ENCODE data around the gene TMC5.
"Not testable (repeated sequence)": the region's sequence is repeated elsewhere in the genome, so short reads cannot be mapped to it uniquely, and the experiment has no call there.

TMC5 gene

DNA sequence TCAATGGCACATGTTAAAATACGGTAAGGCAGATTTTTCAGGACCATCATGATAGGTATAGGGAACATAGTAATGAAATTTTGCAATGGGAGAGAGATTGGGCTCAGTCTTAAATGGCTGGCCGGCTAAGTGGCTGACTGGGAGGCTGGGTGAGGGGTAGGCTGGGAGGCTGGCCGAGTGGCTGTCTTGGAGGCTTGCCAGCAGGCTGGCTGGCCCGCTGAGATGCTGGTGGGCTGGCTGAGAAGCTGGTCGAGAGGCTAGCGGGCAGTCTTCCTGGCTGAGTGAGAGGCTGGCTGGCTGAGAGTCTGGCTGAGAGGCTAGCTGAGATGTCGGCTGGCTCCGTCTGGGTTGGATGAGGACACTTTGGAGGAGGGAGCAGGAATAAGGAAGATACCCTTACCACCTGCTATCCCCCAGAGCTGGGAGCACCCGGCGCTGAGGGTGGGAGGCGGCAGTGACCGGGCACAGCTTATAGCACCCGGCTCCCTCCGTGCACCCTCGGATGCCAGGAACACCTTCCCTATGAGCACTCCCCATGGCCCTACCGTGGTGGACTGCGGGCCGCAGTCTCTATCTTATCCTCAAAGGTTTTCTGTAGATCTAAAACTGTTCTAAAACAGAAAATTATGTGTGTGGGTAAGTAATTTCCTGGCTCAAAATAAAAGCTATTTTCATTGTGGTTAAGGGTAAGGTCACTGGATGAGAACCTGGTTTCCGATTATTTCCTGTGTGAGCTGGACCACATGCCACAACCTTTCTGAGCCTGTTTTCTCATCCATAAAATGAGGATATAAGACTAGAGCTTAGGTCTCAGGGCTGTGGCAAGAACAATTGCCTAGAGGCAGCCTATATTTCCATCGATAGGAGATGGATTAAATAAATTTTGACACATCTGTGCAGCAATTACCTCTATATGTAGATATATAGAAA is 34.5 kb upstream of the TMC5 start:
- H3K27me3 ChIP-seq (replicated peaks; ENCODE audit: control insufficient read depth, insufficient read depth, low read length, poor library complexity, severe bottlenecking): no peaks in the 10 kb centered on the region
- no peak overlapping the region for H3K4me3 ChIP-seq (ENCODE audit: insufficient read depth, low read depth, low read length, poor library complexity, severe bottlenecking)
- DNase-seq: no peak
- H3K36me3 ChIP-seq (ENCODE audit: control insufficient read depth, insufficient read depth, low read length): no peaks in the 10 kb centered on the region
- H3K9me3 ChIP-seq (ENCODE audit: control insufficient read depth, low read length): no peaks in the 10 kb centered on the region
- H3K4me1 ChIP-seq (ENCODE audit: control insufficient read depth, insufficient read depth, low read length, poor library complexity, severe bottlenecking): peaks cover 4% of the 10 kb centered on the region
- H3K27ac ChIP-seq (ENCODE audit: insufficient read depth, low read length, poor library complexity, severe bottlenecking): no peak overlapping the region

DNA sequence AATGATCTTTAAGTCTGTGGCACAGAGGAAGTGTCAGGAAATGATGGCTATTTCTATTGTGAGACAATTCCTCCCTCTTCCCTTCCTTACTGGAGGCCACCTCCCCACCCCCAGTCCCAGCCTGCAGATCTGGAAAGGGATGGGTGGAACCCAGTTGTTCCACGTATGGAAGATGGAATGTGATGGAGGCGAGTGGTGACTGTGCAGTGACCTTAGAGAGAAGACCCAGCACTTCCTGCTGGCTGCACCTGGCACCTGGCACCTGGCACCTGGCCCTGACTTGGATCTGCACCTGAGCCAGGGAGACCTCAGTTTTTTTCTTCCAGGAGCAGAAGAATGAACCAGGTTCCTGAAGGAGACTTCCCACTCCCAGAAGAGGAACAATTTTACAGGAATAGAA is 33.0 kb upstream of the TMC5 start:
- H3K27ac ChIP-seq (ENCODE audit: insufficient read depth, low read length, poor library complexity, severe bottlenecking): no peak overlapping the region
- H3K4me1 ChIP-seq (ENCODE audit: control insufficient read depth, insufficient read depth, low read length, poor library complexity, severe bottlenecking): peaks cover 4% of the 10 kb centered on the region
- no peak for DNase-seq
- H3K27me3 ChIP-seq (replicated peaks; ENCODE audit: control insufficient read depth, insufficient read depth, low read length, poor library complexity, severe bottlenecking): no peaks in the 10 kb centered on the region
- no peak overlapping the region for H3K4me3 ChIP-seq (ENCODE audit: insufficient read depth, low read depth, low read length, poor library complexity, severe bottlenecking)
- H3K9me3 ChIP-seq (ENCODE audit: control insufficient read depth, low read length): no peaks in the 10 kb centered on the region
- no peaks in the 10 kb centered on the region for H3K36me3 ChIP-seq (ENCODE audit: control insufficient read depth, insufficient read depth, low read length)

DNA sequence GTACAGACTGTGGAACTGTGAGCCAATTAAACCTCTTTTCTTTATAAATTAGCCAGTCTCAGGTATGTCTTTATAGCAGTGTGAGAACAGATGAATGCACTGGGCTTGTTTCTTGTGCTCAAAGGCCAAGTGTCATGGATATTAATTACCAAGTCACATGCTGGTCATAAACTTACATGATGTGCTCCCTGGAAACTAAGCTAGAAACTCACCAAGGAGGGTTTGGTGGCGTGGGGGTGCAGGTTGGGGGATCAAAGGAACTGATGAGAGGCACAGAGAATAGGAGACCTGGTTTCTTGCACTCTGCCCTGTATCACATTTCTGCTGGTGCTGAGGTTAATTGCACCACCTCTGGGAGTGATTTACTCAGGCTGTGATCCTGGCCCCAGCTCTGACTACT is 31.2 kb upstream of the TMC5 start:
- Histone ChIP-seq H3K27ac (ENCODE audit: insufficient read depth, low read length, poor library complexity, severe bottlenecking) (no peak overlapping the region), H3K27me3 (replicated peaks; ENCODE audit: control insufficient read depth, insufficient read depth, low read length, poor library complexity, severe bottlenecking) (no peaks in the 10 kb centered on the region), H3K4me3 (ENCODE audit: insufficient read depth, low read depth, low read length, poor library complexity, severe bottlenecking) (no peak overlapping the region), H3K9me3 (ENCODE audit: control insufficient read depth, low read length) (no peaks in the 10 kb centered on the region), H3K36me3 (ENCODE audit: control insufficient read depth, insufficient read depth, low read length) (no peaks in the 10 kb centered on the region), H3K4me1 (ENCODE audit: control insufficient read depth, insufficient read depth, low read length, poor library complexity, severe bottlenecking) (peaks cover 4% of the 10 kb centered on the region)
- DNase-seq: no peak

DNA sequence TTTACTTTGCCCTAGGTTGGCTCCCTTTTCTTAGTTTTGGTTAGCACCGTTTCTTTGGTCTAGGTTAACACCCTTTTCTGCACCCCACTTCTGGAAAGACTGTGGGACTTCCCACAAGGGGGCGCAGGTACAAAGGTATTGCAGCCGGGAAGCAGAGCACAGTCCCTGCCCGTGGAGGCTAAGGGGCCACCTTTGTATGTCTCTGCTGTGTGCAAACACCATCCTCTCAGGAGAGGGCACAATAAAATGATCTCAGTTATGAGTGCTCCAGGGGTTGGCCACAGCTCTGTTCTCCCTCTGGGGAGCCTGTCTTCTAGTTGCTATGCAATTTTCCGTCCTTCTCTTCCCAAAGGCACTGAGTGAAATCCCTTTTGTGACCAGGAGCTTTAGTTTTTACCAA is 28.4 kb upstream of the TMC5 start:
- peaks cover 2% of the 10 kb centered on the region for H3K4me1 ChIP-seq (ENCODE audit: control insufficient read depth, insufficient read depth, low read length, poor library complexity, severe bottlenecking)
- no peak overlapping the region for H3K27ac ChIP-seq (ENCODE audit: insufficient read depth, low read length, poor library complexity, severe bottlenecking)
- peak in 1 of 3 donors; percentile 10 for DNase-seq
- no peaks in the 10 kb centered on the region for H3K9me3 ChIP-seq (ENCODE audit: control insufficient read depth, low read length)
- H3K27me3 ChIP-seq (replicated peaks; ENCODE audit: control insufficient read depth, insufficient read depth, low read length, poor library complexity, severe bottlenecking): no peaks in the 10 kb centered on the region
- no peak overlapping the region for H3K4me3 ChIP-seq (ENCODE audit: insufficient read depth, low read depth, low read length, poor library complexity, severe bottlenecking)
- H3K36me3 ChIP-seq (ENCODE audit: control insufficient read depth, insufficient read depth, low read length): no peaks in the 10 kb centered on the region

DNA sequence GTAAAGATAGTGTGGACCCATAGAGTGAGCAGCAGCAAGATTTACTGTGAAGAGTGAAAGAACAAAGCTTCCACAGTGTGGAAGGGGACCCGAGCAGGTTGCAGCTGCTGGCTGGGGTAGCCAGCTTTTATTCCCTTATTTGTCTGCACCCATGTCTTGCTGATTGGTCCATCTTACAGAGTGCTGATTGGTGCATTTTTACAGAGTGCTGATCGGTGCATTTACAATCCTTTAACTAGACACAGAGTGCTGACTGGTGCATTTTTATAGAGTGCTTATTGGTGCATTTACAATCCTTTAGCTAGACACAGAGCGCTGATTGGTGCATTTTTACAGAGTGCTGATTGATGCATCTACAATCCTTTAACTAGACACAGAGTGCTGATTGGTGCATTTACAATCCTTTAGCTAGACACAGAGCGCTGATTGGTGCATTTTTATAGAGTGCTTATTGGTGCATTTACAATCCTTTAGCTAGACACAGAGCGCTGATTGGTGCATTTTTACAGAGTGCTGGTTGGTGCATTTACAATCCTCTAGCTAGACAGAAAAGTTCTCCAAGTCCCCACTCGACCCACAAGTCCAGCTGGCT is 26.4 kb upstream of the TMC5 start:
- not testable (repeated sequence) for H3K27me3 ChIP-seq (replicated peaks; ENCODE audit: control insufficient read depth, insufficient read depth, low read length, poor library complexity, severe bottlenecking); H3K9me3 ChIP-seq (ENCODE audit: control insufficient read depth, low read length); H3K4me1 ChIP-seq (ENCODE audit: control insufficient read depth, insufficient read depth, low read length, poor library complexity, severe bottlenecking); H3K27ac ChIP-seq (ENCODE audit: insufficient read depth, low read length, poor library complexity, severe bottlenecking); H3K36me3 ChIP-seq (ENCODE audit: control insufficient read depth, insufficient read depth, low read length); DNase-seq; H3K4me3 ChIP-seq (ENCODE audit: insufficient read depth, low read depth, low read length, poor library complexity, severe bottlenecking)

DNA sequence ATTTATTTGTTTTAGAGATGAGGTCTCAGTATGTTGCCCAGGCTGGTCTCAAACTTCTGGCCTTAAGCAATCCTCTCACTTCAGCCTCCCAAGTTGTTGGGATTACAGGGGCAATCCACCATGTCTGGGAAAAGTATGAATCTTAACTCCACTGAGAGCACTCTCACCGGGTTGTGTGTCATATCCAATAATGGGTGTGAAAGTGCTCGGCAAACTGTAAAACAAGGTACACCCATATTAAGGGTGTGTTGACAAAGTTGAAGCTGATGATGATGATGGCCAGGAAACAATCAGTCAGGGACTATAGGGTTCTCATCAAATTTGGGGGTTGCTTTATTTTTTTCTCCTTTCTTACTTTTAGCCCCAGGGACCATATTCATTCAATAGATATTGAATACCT is 25.3 kb upstream of the TMC5 start:
- no peaks in the 10 kb centered on the region for H3K36me3 ChIP-seq (ENCODE audit: control insufficient read depth, insufficient read depth, low read length)
- no peaks in the 10 kb centered on the region for H3K27me3 ChIP-seq (replicated peaks; ENCODE audit: control insufficient read depth, insufficient read depth, low read length, poor library complexity, severe bottlenecking)
- H3K4me1 ChIP-seq (ENCODE audit: control insufficient read depth, insufficient read depth, low read length, poor library complexity, severe bottlenecking): no peaks in the 10 kb centered on the region
- H3K4me3 ChIP-seq (ENCODE audit: insufficient read depth, low read depth, low read length, poor library complexity, severe bottlenecking): no peak overlapping the region
- H3K27ac ChIP-seq (ENCODE audit: insufficient read depth, low read length, poor library complexity, severe bottlenecking): no peak overlapping the region
- no peak for DNase-seq
- H3K9me3 ChIP-seq (ENCODE audit: control insufficient read depth, low read length): no peaks in the 10 kb centered on the region

DNA sequence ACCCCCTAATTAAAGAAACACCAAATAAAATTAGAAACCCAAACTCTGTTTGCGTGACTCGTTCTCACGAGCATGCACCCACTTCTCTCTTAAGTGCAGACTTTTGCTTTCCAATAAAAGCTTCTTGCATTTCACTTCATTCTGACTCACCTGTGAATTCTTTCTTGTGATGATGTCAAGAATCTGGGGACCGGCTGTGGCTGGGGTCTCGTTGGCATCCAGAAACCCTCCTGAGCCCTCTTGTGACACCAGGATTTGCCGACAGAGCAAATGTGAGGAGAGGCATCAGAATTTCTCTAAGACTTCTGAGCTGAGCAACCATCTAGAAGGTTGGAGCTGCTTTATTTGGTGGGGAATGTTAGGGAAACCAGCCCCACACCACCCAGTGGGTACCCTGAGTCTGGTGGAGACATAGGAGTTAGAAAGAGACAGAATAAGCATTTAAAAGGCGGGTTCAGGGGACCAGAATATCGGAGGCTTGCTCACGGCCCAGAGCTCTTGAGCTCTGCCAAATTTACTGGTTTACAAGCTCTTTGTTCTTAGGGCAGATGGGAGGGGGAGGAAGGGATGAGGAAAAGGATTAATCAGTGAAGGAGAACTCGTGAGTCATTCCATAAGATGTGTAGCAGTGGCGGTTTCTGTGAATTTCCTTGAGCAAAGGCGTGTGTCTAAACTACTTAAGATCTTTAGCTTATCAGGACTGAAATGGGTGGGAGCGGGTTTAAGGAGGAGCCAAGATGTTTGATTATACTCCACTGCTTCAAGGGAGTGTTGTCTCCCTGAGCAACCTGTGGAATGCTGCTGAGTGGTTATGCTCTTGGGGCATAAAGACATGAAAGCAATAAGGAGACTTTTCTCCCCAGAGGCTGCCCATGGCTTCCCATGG is 24.2 kb upstream of the TMC5 start:
- Histone ChIP-seq H3K9me3 (ENCODE audit: control insufficient read depth, low read length) (no peaks in the 10 kb centered on the region), H3K4me1 (ENCODE audit: control insufficient read depth, insufficient read depth, low read length, poor library complexity, severe bottlenecking) (no peaks in the 10 kb centered on the region), H3K27me3 (replicated peaks; ENCODE audit: control insufficient read depth, insufficient read depth, low read length, poor library complexity, severe bottlenecking) (no peaks in the 10 kb centered on the region), H3K27ac (ENCODE audit: insufficient read depth, low read length, poor library complexity, severe bottlenecking) (no peak overlapping the region), H3K36me3 (ENCODE audit: control insufficient read depth, insufficient read depth, low read length) (no peaks in the 10 kb centered on the region), H3K4me3 (ENCODE audit: insufficient read depth, low read depth, low read length, poor library complexity, severe bottlenecking) (no peak overlapping the region)
- DNase-seq: no peak

DNA sequence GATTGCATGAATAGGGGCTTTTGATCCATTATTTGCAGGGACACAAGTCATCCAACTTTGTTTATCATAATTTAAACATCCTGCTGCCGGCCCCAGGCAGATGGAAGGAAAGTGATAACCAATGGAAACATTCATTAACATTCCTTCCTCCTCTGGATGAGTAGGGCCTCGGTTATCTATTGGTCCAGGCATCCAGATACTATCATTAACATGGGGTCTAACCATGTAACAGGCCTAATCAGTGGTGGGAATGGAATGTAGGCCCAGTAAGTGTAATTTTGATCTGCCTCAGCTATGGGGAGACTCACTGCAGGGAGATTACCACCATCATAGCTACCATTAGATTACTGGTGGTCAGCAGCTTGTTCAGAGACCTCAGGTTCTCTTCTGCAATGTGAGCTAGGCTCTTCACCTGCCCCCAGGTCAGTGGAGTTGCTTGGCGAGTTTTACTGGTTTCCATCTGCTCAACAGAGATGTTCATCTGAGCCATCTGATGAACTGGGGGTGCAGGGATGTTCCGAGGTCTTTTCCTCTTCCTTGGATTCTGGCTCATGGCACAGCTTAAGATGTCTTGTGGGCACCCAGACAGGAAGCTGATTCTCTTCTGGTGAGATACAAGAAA is 21.9 kb upstream of the TMC5 start:
- not testable (repeated sequence) for H3K9me3 ChIP-seq (ENCODE audit: control insufficient read depth, low read length); H3K4me3 ChIP-seq (ENCODE audit: insufficient read depth, low read depth, low read length, poor library complexity, severe bottlenecking); H3K27ac ChIP-seq (ENCODE audit: insufficient read depth, low read length, poor library complexity, severe bottlenecking); DNase-seq; H3K4me1 ChIP-seq (ENCODE audit: control insufficient read depth, insufficient read depth, low read length, poor library complexity, severe bottlenecking); H3K36me3 ChIP-seq (ENCODE audit: control insufficient read depth, insufficient read depth, low read length); H3K27me3 ChIP-seq (replicated peaks; ENCODE audit: control insufficient read depth, insufficient read depth, low read length, poor library complexity, severe bottlenecking)

DNA sequence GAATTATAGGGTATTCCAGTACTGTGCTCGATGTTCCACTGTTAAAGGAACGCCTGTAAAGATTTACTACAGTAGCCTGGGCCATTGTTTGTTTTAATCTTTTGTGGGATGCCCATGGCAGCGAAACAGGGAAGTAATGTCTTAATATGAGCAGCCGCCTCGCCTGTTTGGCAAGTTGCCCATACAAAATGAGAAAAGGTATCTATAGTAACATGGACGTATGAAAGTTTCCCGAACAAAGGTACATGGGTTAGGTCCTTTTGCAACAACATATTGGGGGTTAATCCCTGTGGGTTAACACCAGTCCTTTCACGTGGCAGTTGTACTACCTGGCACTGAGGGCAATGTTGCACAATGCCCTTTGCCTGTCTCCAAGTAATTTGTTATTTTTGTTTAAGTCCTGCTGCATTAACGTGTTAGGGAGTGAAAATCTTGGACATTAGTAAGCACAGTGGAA is 21.1 kb upstream of the TMC5 start:
- Histone ChIP-seq H3K4me3 (ENCODE audit: insufficient read depth, low read depth, low read length, poor library complexity, severe bottlenecking) (no peak overlapping the region), H3K27me3 (replicated peaks; ENCODE audit: control insufficient read depth, insufficient read depth, low read length, poor library complexity, severe bottlenecking) (no peaks in the 10 kb centered on the region), H3K4me1 (ENCODE audit: control insufficient read depth, insufficient read depth, low read length, poor library complexity, severe bottlenecking) (no peaks in the 10 kb centered on the region), H3K9me3 (ENCODE audit: control insufficient read depth, low read length) (no peaks in the 10 kb centered on the region), H3K36me3 (ENCODE audit: control insufficient read depth, insufficient read depth, low read length) (no peaks in the 10 kb centered on the region), H3K27ac (ENCODE audit: insufficient read depth, low read length, poor library complexity, severe bottlenecking) (no peak overlapping the region)
- no peak for DNase-seq

Data from effector memory CD4-positive, alpha-beta T cell (primary cell).